ENCODE measurements around the gene C6orf58. TPM values are rescaled to one million over a fixed set of nuclear protein-coding genes. Genes with fewer than 3 reads are reported as not detected.
"Not testable (repeated sequence)": the region's sequence is repeated elsewhere in the genome, so short reads cannot be mapped to it uniquely, and the experiment has no call there.

The C6orf58 gene
- total RNA-seq, 1 donor from 2014 or later: not detected

GRCh38 chr6:127587875-127588274 is 10.9 kb downstream of the C6orf58 start:
- no peak overlapping the region for H3K9ac ChIP-seq (ENCODE audit: low read depth in 1 of 3, low read length in 3 of 3)
- no peaks in the 10 kb centered on the region for H3K27me3 ChIP-seq (ENCODE audit: control insufficient read depth in 3 of 3, insufficient read depth in 3 of 3, low read length in 3 of 3)
- H3K27ac ChIP-seq (ENCODE audit: low read depth, low read length): no peak overlapping the region
- no peaks in the 10 kb centered on the region for H3K36me3 ChIP-seq (ENCODE audit: control insufficient read depth in 3 of 3, insufficient read depth in 3 of 3, low read length in 3 of 3)
- no peaks in the 10 kb centered on the region for H3K9me3 ChIP-seq (ENCODE audit: control insufficient read depth in 3 of 3, low read length in 3 of 3)
- no peaks in the 10 kb centered on the region for H3K4me1 ChIP-seq (ENCODE audit: control insufficient read depth in 3 of 3, insufficient read depth in 3 of 3, low read length in 3 of 3)
- H3K4me3 ChIP-seq (ENCODE audit: low read length in 3 of 3): no peak overlapping the region

- Histone ChIP-seq H3K9me3 (ENCODE audit: control insufficient read depth in 3 of 3, low read length in 3 of 3) (no peaks in the 10 kb centered on the region), H3K4me3 (ENCODE audit: low read length in 3 of 3) (no peak overlapping the region), H3K27ac (ENCODE audit: low read depth, low read length) (no peak overlapping the region), H3K9ac (ENCODE audit: low read depth in 1 of 3, low read length in 3 of 3) (peak overlapping the region in 1 of 3 donors; percentile 24), H3K36me3 (ENCODE audit: control insufficient read depth in 3 of 3, insufficient read depth in 3 of 3, low read length in 3 of 3) (no peaks in the 10 kb centered on the region), H3K4me1 (ENCODE audit: control insufficient read depth in 3 of 3, insufficient read depth in 3 of 3, low read length in 3 of 3) (no peaks in the 10 kb centered on the region), H3K27me3 (ENCODE audit: control insufficient read depth in 3 of 3, insufficient read depth in 3 of 3, low read length in 3 of 3) (no peaks in the 10 kb centered on the region)
These were observed 12.2 kb downstream of the C6orf58 start for GRCh38 chr6:127589135-127589534.

- H3K4me3 ChIP-seq (ENCODE audit: low read length in 3 of 3): no peak overlapping the region
- H3K27ac ChIP-seq (ENCODE audit: low read depth, low read length): no peak overlapping the region
- no peaks in the 10 kb centered on the region for H3K27me3 ChIP-seq (ENCODE audit: control insufficient read depth in 3 of 3, insufficient read depth in 3 of 3, low read length in 3 of 3)
- no peaks in the 10 kb centered on the region for H3K4me1 ChIP-seq (ENCODE audit: control insufficient read depth in 3 of 3, insufficient read depth in 3 of 3, low read length in 3 of 3)
- no peaks in the 10 kb centered on the region for H3K9me3 ChIP-seq (ENCODE audit: control insufficient read depth in 3 of 3, low read length in 3 of 3)
- H3K36me3 ChIP-seq (ENCODE audit: control insufficient read depth in 3 of 3, insufficient read depth in 3 of 3, low read length in 3 of 3): no peaks in the 10 kb centered on the region
- no peak overlapping the region for H3K9ac ChIP-seq (ENCODE audit: low read depth in 1 of 3, low read length in 3 of 3)
These were observed 13.4 kb downstream of the C6orf58 start for GRCh38 chr6:127590344-127590743.

- Histone ChIP-seq H3K9ac (ENCODE audit: low read depth in 1 of 3, low read length in 3 of 3) (no peak overlapping the region), H3K9me3 (ENCODE audit: control insufficient read depth in 3 of 3, low read length in 3 of 3) (no peaks in the 10 kb centered on the region), H3K27ac (ENCODE audit: low read depth, low read length) (no peak overlapping the region), H3K4me3 (ENCODE audit: low read length in 3 of 3) (no peak overlapping the region), H3K36me3 (ENCODE audit: control insufficient read depth in 3 of 3, insufficient read depth in 3 of 3, low read length in 3 of 3) (no peaks in the 10 kb centered on the region), H3K4me1 (ENCODE audit: control insufficient read depth in 3 of 3, insufficient read depth in 3 of 3, low read length in 3 of 3) (no peaks in the 10 kb centered on the region), H3K27me3 (ENCODE audit: control insufficient read depth in 3 of 3, insufficient read depth in 3 of 3, low read length in 3 of 3) (no peaks in the 10 kb centered on the region)
These were observed 16.0 kb downstream of the C6orf58 start for GRCh38 chr6:127592964-127593363.

GRCh38 chr6:127593456-127593855 is 16.5 kb downstream of the C6orf58 start:
- H3K4me1 ChIP-seq (ENCODE audit: control insufficient read depth in 3 of 3, insufficient read depth in 3 of 3, low read length in 3 of 3); H3K27ac ChIP-seq (ENCODE audit: low read depth, low read length); H3K4me3 ChIP-seq (ENCODE audit: low read length in 3 of 3); H3K27me3 ChIP-seq (ENCODE audit: control insufficient read depth in 3 of 3, insufficient read depth in 3 of 3, low read length in 3 of 3); H3K36me3 ChIP-seq (ENCODE audit: control insufficient read depth in 3 of 3, insufficient read depth in 3 of 3, low read length in 3 of 3); H3K9ac ChIP-seq (ENCODE audit: low read depth in 1 of 3, low read length in 3 of 3); H3K9me3 ChIP-seq (ENCODE audit: control insufficient read depth in 3 of 3, low read length in 3 of 3): not testable (repeated sequence)

- no peaks in the 10 kb centered on the region for H3K4me1 ChIP-seq (ENCODE audit: control insufficient read depth in 3 of 3, insufficient read depth in 3 of 3, low read length in 3 of 3)
- H3K27me3 ChIP-seq (ENCODE audit: control insufficient read depth in 3 of 3, insufficient read depth in 3 of 3, low read length in 3 of 3): no peaks in the 10 kb centered on the region
- H3K4me3 ChIP-seq (ENCODE audit: low read length in 3 of 3): no peak overlapping the region
- H3K27ac ChIP-seq (ENCODE audit: low read depth, low read length): no peak overlapping the region
- H3K9ac ChIP-seq (ENCODE audit: low read depth in 1 of 3, low read length in 3 of 3): no peak overlapping the region
- no peaks in the 10 kb centered on the region for H3K9me3 ChIP-seq (ENCODE audit: control insufficient read depth in 3 of 3, low read length in 3 of 3)
- H3K36me3 ChIP-seq (ENCODE audit: control insufficient read depth in 3 of 3, insufficient read depth in 3 of 3, low read length in 3 of 3): no peaks in the 10 kb centered on the region
These were observed 29.2 kb downstream of the C6orf58 start for GRCh38 chr6:127606131-127606562.

GRCh38 chr6:127608554-127609270 is 31.7 kb downstream of the C6orf58 start:
- H3K27ac ChIP-seq (ENCODE audit: low read depth, low read length): no peak overlapping the region
- H3K27me3 ChIP-seq (ENCODE audit: control insufficient read depth in 3 of 3, insufficient read depth in 3 of 3, low read length in 3 of 3): no peaks in the 10 kb centered on the region
- no peaks in the 10 kb centered on the region for H3K9me3 ChIP-seq (ENCODE audit: control insufficient read depth in 3 of 3, low read length in 3 of 3)
- no peak overlapping the region for H3K9ac ChIP-seq (ENCODE audit: low read depth in 1 of 3, low read length in 3 of 3)
- no peak overlapping the region for H3K4me3 ChIP-seq (ENCODE audit: low read length in 3 of 3)
- H3K36me3 ChIP-seq (ENCODE audit: control insufficient read depth in 3 of 3, insufficient read depth in 3 of 3, low read length in 3 of 3): no peaks in the 10 kb centered on the region
- no peaks in the 10 kb centered on the region for H3K4me1 ChIP-seq (ENCODE audit: control insufficient read depth in 3 of 3, insufficient read depth in 3 of 3, low read length in 3 of 3)

GRCh38 chr6:127618729-127619128 is 41.8 kb downstream of the C6orf58 start:
- Histone ChIP-seq H3K4me3 (ENCODE audit: low read length in 3 of 3) (no peak overlapping the region), H3K4me1 (ENCODE audit: control insufficient read depth in 3 of 3, insufficient read depth in 3 of 3, low read length in 3 of 3) (no peaks in the 10 kb centered on the region), H3K36me3 (ENCODE audit: control insufficient read depth in 3 of 3, insufficient read depth in 3 of 3, low read length in 3 of 3) (no peaks in the 10 kb centered on the region), H3K9me3 (ENCODE audit: control insufficient read depth in 3 of 3, low read length in 3 of 3) (peaks cover 0 to 1% (median 0%) of the 10 kb centered on the region in 3 donors), H3K27ac (ENCODE audit: low read depth, low read length) (no peak overlapping the region), H3K27me3 (ENCODE audit: control insufficient read depth in 3 of 3, insufficient read depth in 3 of 3, low read length in 3 of 3) (no peaks in the 10 kb centered on the region), H3K9ac (ENCODE audit: low read depth in 1 of 3, low read length in 3 of 3) (no peak overlapping the region)

GRCh38 chr6:127630800-127631199 is 53.8 kb downstream of the C6orf58 start:
- no peaks in the 10 kb centered on the region for H3K9me3 ChIP-seq (ENCODE audit: control insufficient read depth in 3 of 3, low read length in 3 of 3)
- no peaks in the 10 kb centered on the region for H3K27me3 ChIP-seq (ENCODE audit: control insufficient read depth in 3 of 3, insufficient read depth in 3 of 3, low read length in 3 of 3)
- no peaks in the 10 kb centered on the region for H3K36me3 ChIP-seq (ENCODE audit: control insufficient read depth in 3 of 3, insufficient read depth in 3 of 3, low read length in 3 of 3)
- H3K27ac ChIP-seq (ENCODE audit: low read depth, low read length): no peak overlapping the region
- no peak overlapping the region for H3K4me3 ChIP-seq (ENCODE audit: low read length in 3 of 3)
- no peak overlapping the region for H3K9ac ChIP-seq (ENCODE audit: low read depth in 1 of 3, low read length in 3 of 3)
- H3K4me1 ChIP-seq (ENCODE audit: control insufficient read depth in 3 of 3, insufficient read depth in 3 of 3, low read length in 3 of 3): no peaks in the 10 kb centered on the region

GRCh38 chr6:127634178-127634577 is 57.2 kb downstream of the C6orf58 start:
- no peaks in the 10 kb centered on the region for H3K4me1 ChIP-seq (ENCODE audit: control insufficient read depth in 3 of 3, insufficient read depth in 3 of 3, low read length in 3 of 3)
- H3K27me3 ChIP-seq (ENCODE audit: control insufficient read depth in 3 of 3, insufficient read depth in 3 of 3, low read length in 3 of 3): no peaks in the 10 kb centered on the region
- no peak overlapping the region for H3K27ac ChIP-seq (ENCODE audit: low read depth, low read length)
- H3K9me3 ChIP-seq (ENCODE audit: control insufficient read depth in 3 of 3, low read length in 3 of 3): no peaks in the 10 kb centered on the region
- no peak overlapping the region for H3K9ac ChIP-seq (ENCODE audit: low read depth in 1 of 3, low read length in 3 of 3)
- H3K4me3 ChIP-seq (ENCODE audit: low read length in 3 of 3): no peak overlapping the region
- H3K36me3 ChIP-seq (ENCODE audit: control insufficient read depth in 3 of 3, insufficient read depth in 3 of 3, low read length in 3 of 3): no peaks in the 10 kb centered on the region

Data from skeletal muscle tissue (tissue), 4 donors.